Panc1 (cell line): ENCODE results near the gene MYRIP. TPM values are rescaled to one million over a fixed set of nuclear protein-coding genes. Genes with fewer than 3 reads are reported as not detected.

Experiments used
- ATAC-seq: fragments of 200-7000 bp; cut with Tn5 transposase; 2 replicates; pipeline ENCODE4 v1.9.1; 2020; ENCODE audit warnings: mild to moderate bottlenecking, moderate library complexity
- BruUV-seq: library from RNA; stranded (reverse); fragments of 400-500 nt; replicated peaks from 2 replicates; lab custom pipeline; 2021; lab: Mats Ljungman, UMichigan
- CTCF ChIA-PET: fragments of 300-600 bp; sonication (Branson Sonifier 250); formaldehyde crosslinking; loops from one replicate; lab custom pipeline; 2022; ENCODE audit warnings: antibody characterized with exemption; lab: Charles Lee
- POLR2A ChIA-PET: fragments of 300-600 bp; sonication (Branson Sonifier 250); formaldehyde crosslinking; loops from one replicate; lab custom pipeline; 2022; ENCODE audit warnings: antibody characterized with exemption; lab: Charles Lee
- DNase-seq: peaks from one replicate; pipeline ENCODE4 v3.0.0-alpha.2; 2010; ENCODE audit warnings: low read depth, low spot score
- H3K27ac ChIP-seq: 2 replicates; pipeline ENCODE4 v1.5.1; 2011; ENCODE audit warnings: mild to moderate bottlenecking, low read length, inconsistent platforms
- H3K27me3 ChIP-seq: fragments of 200-500 bp; sonication (Bioruptor generic); 2 replicates; pipeline ENCODE4 v1.6.0; 2014; ENCODE audit warnings: low read length, inconsistent platforms; ENCODE audit not compliant: control insufficient read depth, insufficient read depth
- H3K36me3 ChIP-seq: fragments of 200-500 bp; sonication (Bioruptor generic); 2 replicates; pipeline ENCODE4 v1.5.1; 2014; ENCODE audit warnings: inconsistent platforms, mild to moderate bottlenecking, low read length, moderate library complexity; ENCODE audit not compliant: control insufficient read depth, insufficient read depth
- H3K4me1 ChIP-seq: 2 replicates; pipeline ENCODE4 v1.5.1; 2011; ENCODE audit warnings: inconsistent platforms, mild to moderate bottlenecking, low read length, moderate library complexity; ENCODE audit not compliant: control insufficient read depth, insufficient read depth
- H3K4me3 ChIP-seq, 2 experiments: 2 replicates each; pipeline ENCODE4 v1.5.1; 2011 to 2012; ENCODE audit warnings: low read depth in 2 of 2, low read length in 2 of 2, mild to moderate bottlenecking in 2 of 2, inconsistent platforms in 1 of 2, moderate library complexity in 1 of 2
- H3K9me3 ChIP-seq: fragments of 200-500 bp; sonication (Bioruptor generic); 2 replicates; pipeline ENCODE4 v1.5.1; 2014; ENCODE audit warnings: low read depth, mild to moderate bottlenecking, inconsistent platforms, low read length, moderate library complexity; ENCODE audit not compliant: control insufficient read depth, insufficient read depth
- CTCF ChIP-seq: fragments of 450-650 bp; IDR thresholded peaks from 2 replicates; pipeline ENCODE4 v1.5.1; 2017; ENCODE audit warnings: mild to moderate bottlenecking
- POLR2AphosphoS5 ChIP-seq: IDR thresholded peaks from 2 replicates; pipeline ENCODE4 v1.6.1; 2012; ENCODE audit warnings: mild to moderate bottlenecking, low read depth, low read length, moderate library complexity
- REST ChIP-seq, 2 experiments: IDR thresholded peaks; 2 replicates each; pipeline ENCODE4 v1.6.1; 2011 to 2012; ENCODE audit warnings: low read depth in 2 of 2, control low read depth in 1 of 2, low read length in 1 of 2, mild to moderate bottlenecking in 1 of 2, moderate library complexity in 1 of 2; ENCODE audit not compliant: insufficient read depth in 1 of 2
- SIN3A ChIP-seq: IDR thresholded peaks from 2 replicates; pipeline ENCODE4 v1.6.1; 2012; ENCODE audit warnings: low read depth, mild to moderate bottlenecking, low read length, moderate library complexity, borderline replicate concordance; ENCODE audit not compliant: insufficient read depth
- TCF7L2 ChIP-seq: IDR thresholded peaks from 2 replicates; pipeline ENCODE4 v1.6.1; 2011; ENCODE audit warnings: mild to moderate bottlenecking, low read depth, low read length, inconsistent platforms
- in situ Hi-C: cut with HindIII; loops from 2 replicates; pipeline ENCODE4 v1.10.0; 2016; ENCODE audit warnings: low sequenced_read_pairs, low pct_unique_long_range_greater_than_20kb
- intact Hi-C: fragments of 100-400 bp; cut with micrococcal nuclease; formaldehyde crosslinking; loops from one replicate; pipeline ENCODE4 v1.10.0; 2022; ENCODE audit not compliant: unreplicated experiment
- total RNA-seq: library from RNA; stranded (reverse); gene quantifications from one replicate; pipeline ENCODE4 v1.2.1, GENCODE V29; 2021; ENCODE audit not compliant: unreplicated experiment

The MYRIP gene
- total RNA-seq, 1 experiment from 2014 or later: 0.59 TPM

- ATAC-seq (no peak), DNase-seq (no peak)
- no peaks in the 10 kb centered on the region for H3K27me3 ChIP-seq
- in situ Hi-C loops: no loop called here
- intact Hi-C loops: no loop called here
- ChIA-PET CTCF (no interaction called here), POLR2A (no interaction called here)
- no peak overlapping the region for H3K27ac ChIP-seq
- TF ChIP-seq SIN3A (no peak), POLR2AphosphoS5 (no peak), TCF7L2 (no peak), CTCF (no peak), REST (IDR thresholded peaks at IDR 0.05; ENCODE audit: insufficient read depth in 1 of 2, low read depth in 2 of 2, low read length in 1 of 2) (no peak)
- H3K4me3 ChIP-seq: no peak overlapping the region
- no TSS peak for BruUV-seq
- no peaks in the 10 kb centered on the region for H3K4me1 ChIP-seq
- no peaks in the 10 kb centered on the region for H3K9me3 ChIP-seq
- no peaks in the 10 kb centered on the region for H3K36me3 ChIP-seq
These were observed 277.8 kb downstream of the MYRIP start for GRCh38 chr3:40086890-40087883.

GRCh38 chr3:40088527-40089170 lies 279.2 kb downstream of the MYRIP start:
- ATAC-seq (no peak), DNase-seq (no peak)
- ChIA-PET POLR2A (no interaction called here), CTCF (no interaction called here)
- no peak for TF ChIP-seq POLR2AphosphoS5
- TF ChIP-seq REST (IDR thresholded peaks at IDR 0.05; ENCODE audit: insufficient read depth in 1 of 2, low read depth in 2 of 2, low read length in 1 of 2): no peak
- Histone ChIP-seq H3K4me3 (no peak overlapping the region), H3K9me3 (no peaks in the 10 kb centered on the region), H3K4me1 (no peaks in the 10 kb centered on the region), H3K27me3 (no peaks in the 10 kb centered on the region), H3K27ac (no peak overlapping the region), H3K36me3 (no peaks in the 10 kb centered on the region)
- in situ Hi-C loops (no loop called here), intact Hi-C loops (no loop called here)
- no TSS peak for BruUV-seq
